ENCODE results near the gene F7. TPM values are rescaled to one million over a fixed set of nuclear protein-coding genes. Genes with fewer than 3 reads are reported as not detected.

F7 gene
- total and polyA plus RNA-seq, 2 donors (not counting 1 experiment from before 2014, with no cell fraction given): not detected

- no peaks in the 10 kb centered on the region for H3K4me1 ChIP-seq (ENCODE audit: control insufficient read depth in 2 of 2, insufficient read depth in 2 of 2, low read length in 2 of 2)
- intact Hi-C loops (cut with micrococcal nuclease): no loop called here
- no peak overlapping the region for H3K4me3 ChIP-seq (ENCODE audit: control extremely low read depth in 1 of 5, extremely low read depth in 1 of 5, insufficient read depth in 1 of 5, low read depth in 2 of 5, low read length in 4 of 5)
- H3K79me2 ChIP-seq (ENCODE audit: control insufficient read depth, insufficient read depth, low read length): no peaks in the 10 kb centered on the region
- no peak overlapping the region for H3K4me2 ChIP-seq (replicated peaks; ENCODE audit: low read depth, low read length, poor library complexity, severe bottlenecking)
- DNase-seq (no peak), ATAC-seq (ENCODE audit: low read depth) (no peak)
- no peak for TF ChIP-seq EZH2 (IDR thresholded peaks at IDR 0.05; ENCODE audit: borderline replicate concordance, insufficient read depth, low read depth, low read length, poor library complexity, severe bottlenecking)
- TF ChIP-seq CTCF (IDR thresholded peaks at IDR 0.05): no peak
- Mint-ChIP-seq H3K4me1 (no peaks in the 10 kb centered on the region), H3K27me3 (no peaks in the 10 kb centered on the region), H3K9me3 (ENCODE audit: insufficient read depth) (no peaks in the 10 kb centered on the region), H3K4me3 (no peak overlapping the region), H3K27ac (no peak overlapping the region)
- peaks cover 0 to 3% (median 0%) of the 10 kb centered on the region in 3 donors for H3K9me3 ChIP-seq (ENCODE audit: control extremely low read depth in 1 of 3, control insufficient read depth in 2 of 3, insufficient read depth in 1 of 3, low read length in 2 of 3)
- no peaks in the 10 kb centered on the region for H3K36me3 ChIP-seq (replicated peaks in 1 of 2; ENCODE audit: control extremely low read depth in 1 of 2, control insufficient read depth in 1 of 2, extremely low read depth in 1 of 2, insufficient read depth in 2 of 2, low read length in 1 of 2)
- WGBS (ENCODE audit: insufficient coverage): no CpG with 5 or more reads among the region's 3 CpGs
- no peaks in the 10 kb centered on the region for H3K27me3 ChIP-seq (replicated peaks in 1 of 4; ENCODE audit: control extremely low read depth in 1 of 4, control insufficient read depth in 3 of 4, insufficient read depth in 4 of 4, low read length in 3 of 4)
- CTCF ChIA-PET: no interaction called here
- H3K27ac ChIP-seq (ENCODE audit: low read length in 2 of 2): no peak overlapping the region
- H4K20me1 ChIP-seq (ENCODE audit: control insufficient read depth, insufficient read depth, low read length, poor library complexity, severe bottlenecking): no peaks in the 10 kb centered on the region
- no peak overlapping the region for H3K9ac ChIP-seq (ENCODE audit: low read length)
- H2AFZ ChIP-seq (ENCODE audit: insufficient read depth, low read depth, low read length, poor library complexity, severe bottlenecking): no peak overlapping the region
- POLR2A ChIA-PET: no interaction called here
These were observed 33.2 kb upstream of the F7 start for GRCh38 chr13:113072376-113072775.

- Histone ChIP-seq H2AFZ (ENCODE audit: insufficient read depth, low read depth, low read length, poor library complexity, severe bottlenecking) (no peak overlapping the region), H3K4me3 (ENCODE audit: control extremely low read depth in 1 of 5, extremely low read depth in 1 of 5, insufficient read depth in 1 of 5, low read depth in 2 of 5, low read length in 4 of 5) (no peak overlapping the region), H4K20me1 (ENCODE audit: control insufficient read depth, insufficient read depth, low read length, poor library complexity, severe bottlenecking) (no peaks in the 10 kb centered on the region), H3K79me2 (ENCODE audit: control insufficient read depth, insufficient read depth, low read length) (no peaks in the 10 kb centered on the region), H3K27me3 (replicated peaks in 1 of 4; ENCODE audit: control extremely low read depth in 1 of 4, control insufficient read depth in 3 of 4, insufficient read depth in 4 of 4, low read length in 3 of 4) (no peaks in the 10 kb centered on the region), H3K9me3 (ENCODE audit: control extremely low read depth in 1 of 3, control insufficient read depth in 2 of 3, insufficient read depth in 1 of 3, low read length in 2 of 3) (peaks cover 0 to 3% (median 0%) of the 10 kb centered on the region in 3 donors), H3K36me3 (replicated peaks in 1 of 2; ENCODE audit: control extremely low read depth in 1 of 2, control insufficient read depth in 1 of 2, extremely low read depth in 1 of 2, insufficient read depth in 2 of 2, low read length in 1 of 2) (no peaks in the 10 kb centered on the region), H3K27ac (ENCODE audit: low read length in 2 of 2) (no peak overlapping the region), H3K4me2 (replicated peaks; ENCODE audit: low read depth, low read length, poor library complexity, severe bottlenecking) (no peak overlapping the region), H3K4me1 (ENCODE audit: control insufficient read depth in 2 of 2, insufficient read depth in 2 of 2, low read length in 2 of 2) (no peaks in the 10 kb centered on the region), H3K9ac (ENCODE audit: low read length) (no peak overlapping the region)
- no peak overlapping the region for H3K27ac Mint-ChIP-seq
- POLR2A ChIA-PET: no interaction called here
- no peak for TF ChIP-seq EZH2 (IDR thresholded peaks at IDR 0.05; ENCODE audit: borderline replicate concordance, insufficient read depth, low read depth, low read length, poor library complexity, severe bottlenecking)
- no peaks in the 10 kb centered on the region for H3K4me1 Mint-ChIP-seq
- intact Hi-C loops (cut with micrococcal nuclease): no loop called here
- no peaks in the 10 kb centered on the region for H3K27me3 Mint-ChIP-seq
- ATAC-seq (ENCODE audit: low read depth) (no peak), DNase-seq (no peak)
- CTCF ChIA-PET: no interaction called here
- H3K9me3 Mint-ChIP-seq (ENCODE audit: insufficient read depth): no peaks in the 10 kb centered on the region
- no peak overlapping the region for H3K4me3 Mint-ChIP-seq
- WGBS (ENCODE audit: insufficient coverage): over 99% methylated on average over 10 of the region's 11 CpGs
These were observed 31.6 kb upstream of the F7 start for GRCh38 chr13:113073942-113074341.

All from B cell (primary cell).